Caco-2 (cell line): Measurements from ENCODE around the gene NUP205. TPM values are rescaled to one million over a fixed set of nuclear protein-coding genes. Genes with fewer than 3 reads are reported as not detected.

Source experiments
- BruUV-seq: library from RNA; stranded (reverse); fragments of 400-500 nt; replicated peaks from 2 replicates; lab custom pipeline; 2021; lab: Mats Ljungman, UMichigan
- CTCF ChIA-PET: fragments of 300-600 bp; sonication (Branson Sonifier 250); formaldehyde crosslinking; loops from one replicate; lab custom pipeline; 2022; ENCODE audit warnings: antibody characterized with exemption; lab: Charles Lee
- POLR2A ChIA-PET: fragments of 300-600 bp; sonication (Branson Sonifier 250); formaldehyde crosslinking; loops from one replicate; lab custom pipeline; 2022; ENCODE audit warnings: antibody characterized with exemption; lab: Charles Lee
- DNase-seq, 2 experiments: peaks; one replicate each; pipeline versions ENCODE4 v3.0.0 to v3.0.0-alpha.2; 2020 to 2022
- H3K27me3 ChIP-seq: replicated peaks from 2 replicates; pipeline ENCODE4 v1.6.0; 2011; ENCODE audit warnings: low read length; ENCODE audit not compliant: control insufficient read depth, insufficient read depth
- H3K36me3 ChIP-seq: 2 replicates; pipeline ENCODE4 v1.5.1; 2011; ENCODE audit warnings: low read length; ENCODE audit not compliant: control insufficient read depth, insufficient read depth
- H3K4me1 ChIP-seq: fragments of 250-450 bp; sonication (Bioruptor Pico); 2 replicates; pipeline ENCODE4 v1.5.1; 2020; ENCODE audit warnings: mild to moderate bottlenecking
- H3K4me3 ChIP-seq: 2 replicates; pipeline ENCODE4 v1.5.1; 2011; ENCODE audit warnings: low read depth, mild to moderate bottlenecking, control low read depth, low read length
- H3K9me3 ChIP-seq: fragments of 250-450 bp; sonication (Bioruptor Pico); 2 replicates; pipeline ENCODE4 v1.5.1; 2020; ENCODE audit warnings: mild to moderate bottlenecking, moderate library complexity
- H3K27ac Mint-ChIP-seq: one replicate; pipeline ENCODE4 v1.8.0; 2022; ENCODE audit warnings: mixed read lengths; ENCODE audit not compliant: unreplicated experiment
- H3K27me3 Mint-ChIP-seq: one replicate; pipeline ENCODE4 v1.8.0; 2022; ENCODE audit warnings: mixed read lengths; ENCODE audit not compliant: insufficient read depth, unreplicated experiment
- H3K36me3 Mint-ChIP-seq: one replicate; pipeline ENCODE4 v1.8.0; 2022; ENCODE audit warnings: mild to moderate bottlenecking, mixed read lengths; ENCODE audit not compliant: insufficient read depth, unreplicated experiment
- H3K4me1 Mint-ChIP-seq: one replicate; pipeline ENCODE4 v1.8.0; 2022; ENCODE audit warnings: low read depth, mixed read lengths; ENCODE audit not compliant: unreplicated experiment
- H3K4me3 Mint-ChIP-seq: one replicate; pipeline ENCODE4 v1.8.0; 2022; ENCODE audit warnings: mild to moderate bottlenecking, moderate library complexity, mixed read lengths; ENCODE audit not compliant: unreplicated experiment
- H3K9me3 Mint-ChIP-seq: one replicate; pipeline ENCODE4 v1.8.0; 2022; ENCODE audit warnings: mixed read lengths; ENCODE audit not compliant: unreplicated experiment
- CTCF ChIP-seq, 2 experiments: fragments of 200-600 bp in 1 of 2; IDR thresholded peaks; 1 replicate in 1 of 2; 2 replicates in 1 of 2; pipeline versions ENCODE4 v1.5.1 to v1.8.0; 2011 to 2022; ENCODE audit warnings: antibody characterized with exemption in 1 of 2, control low read depth in 1 of 2, inconsistent platforms in 1 of 2, low read depth in 1 of 2, low read length in 1 of 2, mild to moderate bottlenecking in 1 of 2, moderate library complexity in 1 of 2; ENCODE audit not compliant: insufficient read depth in 1 of 2, severe bottlenecking in 1 of 2, unreplicated experiment in 1 of 2
- intact Hi-C: fragments of 100-400 bp; cut with micrococcal nuclease; formaldehyde crosslinking; loops from one replicate; pipeline ENCODE4 v1.10.0; 2022; ENCODE audit not compliant: unreplicated experiment
- total RNA-seq: library from RNA; stranded (reverse); gene quantifications from 2 replicates; pipeline ENCODE4 v1.2.3, GENCODE V29; 2022

NUP205 gene
- total RNA-seq, 1 experiment from 2014 or later = 115 TPM

- Mint-ChIP-seq H3K9me3 (no peaks in the 10 kb centered on the region), H3K27me3 (no peaks in the 10 kb centered on the region), H3K4me3 (no peak overlapping the region), H3K27ac (no peak overlapping the region), H3K4me1 (peaks cover 6% of the 10 kb centered on the region), H3K36me3 (no peaks in the 10 kb centered on the region)
- Histone ChIP-seq H3K4me3 (no peak overlapping the region), H3K9me3 (no peaks in the 10 kb centered on the region), H3K4me1 (no peaks in the 10 kb centered on the region), H3K27me3 (no peaks in the 10 kb centered on the region), H3K36me3 (no peaks in the 10 kb centered on the region; the same call in 1 of the 2 replicates)
- DNase-seq = no peak
- BruUV-seq = no TSS peak
- TF ChIP-seq CTCF (IDR thresholded peaks at IDR 0.05; ENCODE audit: insufficient read depth in 1 of 2, low read depth in 1 of 2, low read length in 1 of 2, severe bottlenecking in 1 of 2, unreplicated experiment in 1 of 2) = no peak
- CTCF ChIA-PET = no interaction called here
- intact Hi-C loops = no loop called here
- POLR2A ChIA-PET = no interaction called here
Measured at GRCh38 chr7:135693558-135693957, 135.8 kb downstream of the NUP205 start.

GRCh38 chr7:135697276-135698049 is 139.7 kb downstream of the NUP205 start:
- ChIA-PET CTCF (no interaction called here), POLR2A (no interaction called here)
- peaks cover 6% of the 10 kb centered on the region for H3K4me1 Mint-ChIP-seq
- no peak for DNase-seq
- H3K4me1 ChIP-seq = no peaks in the 10 kb centered on the region
- TF ChIP-seq CTCF (IDR thresholded peaks at IDR 0.05; ENCODE audit: insufficient read depth in 1 of 2, low read depth in 1 of 2, low read length in 1 of 2, severe bottlenecking in 1 of 2, unreplicated experiment in 1 of 2) = no peak
- H3K9me3 ChIP-seq = no peaks in the 10 kb centered on the region
- no peak overlapping the region for H3K4me3 Mint-ChIP-seq
- intact Hi-C loops = no loop called here
- peak overlapping the region; percentile 13 for H3K27ac Mint-ChIP-seq
- no TSS peak for BruUV-seq
- H3K9me3 Mint-ChIP-seq = no peaks in the 10 kb centered on the region
- H3K27me3 Mint-ChIP-seq = no peaks in the 10 kb centered on the region
- no peaks in the 10 kb centered on the region for H3K27me3 ChIP-seq
- H3K36me3 ChIP-seq = no peaks in the 10 kb centered on the region; the same call in 1 of the 2 replicates
- no peaks in the 10 kb centered on the region for H3K36me3 Mint-ChIP-seq
- H3K4me3 ChIP-seq = no peak overlapping the region

Other genes starting within 250 kb of the NUP205 start
- gene CNOT4, start 47.8 kb upstream of the NUP205 start, total RNA-seq = 22.0 and 22.6 TPM in 2 replicates
- 19.6 and 21.5 TPM in 2 replicates for gene STMP1, start 104.6 kb downstream of the NUP205 start, total RNA-seq
- not detected in 2 replicates for gene SLC13A4, start 170.3 kb downstream of the NUP205 start, total RNA-seq
- gene FAM180A, start 190.9 kb downstream of the NUP205 start, total RNA-seq = not detected in 2 replicates